Upper lobe of left lung (tissue), 4 donors: ENCODE data around the gene SIRPA.

Experiments used
- CTCF ChIP-seq, 6 experiments: fragments of 450-650 bp in 4 of 6; fragments of 200-600 bp in 2 of 6; sonication (generic) in 2 of 6; IDR thresholded peaks; one replicate each; pipeline ENCODE4 v1.5.1; 2016 to 2019; ENCODE audit warnings: antibody characterized with exemption in 6 of 6
- EP300 ChIP-seq, 4 donors: sonication (generic); formaldehyde crosslinking; IDR thresholded peaks; one replicate each; pipeline ENCODE4 v1.5.1; 2017; ENCODE audit warnings: antibody characterized with exemption in 4 of 4, control low read depth in 2 of 4
- POLR2A ChIP-seq, 4 donors: fragments of 450-650 bp; IDR thresholded peaks; one replicate each; pipeline ENCODE4 v1.5.1; 2016 to 2017; ENCODE audit warnings: antibody characterized with exemption in 4 of 4, mild to moderate bottlenecking in 2 of 4
- POLR2AphosphoS5 ChIP-seq, 2 donors: sonication (generic); formaldehyde crosslinking; IDR thresholded peaks; one replicate each; pipeline ENCODE4 v1.5.1; 2017; ENCODE audit warnings: antibody characterized with exemption in 2 of 2

GRCh38 chr20:1933465-1933870, 38.3 kb downstream of the SIRPA start:
- no peak for TF ChIP-seq CTCF (IDR thresholded peaks at IDR 0.05)
- TF ChIP-seq POLR2A (IDR thresholded peaks at IDR 0.05) = no peak
- TF ChIP-seq POLR2AphosphoS5 (IDR thresholded peaks at IDR 0.05) = peak in 1 of 2 donors; percentile 26
- TF ChIP-seq EP300 (IDR thresholded peaks at IDR 0.05) = no peak
